Chondrocyte (in vitro differentiated cells): ENCODE measurements around the gene RGR. TPM values are rescaled to one million over a fixed set of nuclear protein-coding genes. Genes with fewer than 3 reads are reported as not detected.

Source experiments
- DNase-seq: peaks from one replicate; pipeline ENCODE4 v3.0.0; 2021; ENCODE audit warnings: mixed read lengths, low spot score
- H3K27ac Mint-ChIP-seq: one replicate; pipeline ENCODE4 v1.8.0; 2021; ENCODE audit warnings: mild to moderate bottlenecking, moderate library complexity, mixed read lengths; ENCODE audit not compliant: unreplicated experiment
- H3K27me3 Mint-ChIP-seq: 2 replicates; pipeline ENCODE4 v1.8.0; 2021; ENCODE audit warnings: low read depth, mixed read lengths
- H3K36me3 Mint-ChIP-seq: 2 replicates; pipeline ENCODE4 v1.8.0; 2021; ENCODE audit warnings: low read depth, mixed read lengths
- H3K4me1 Mint-ChIP-seq: 2 replicates; pipeline ENCODE4 v1.8.0; 2021; ENCODE audit warnings: low read depth, mild to moderate bottlenecking, mixed read lengths
- H3K4me3 Mint-ChIP-seq: one replicate; pipeline ENCODE4 v1.8.0; 2021; ENCODE audit warnings: mild to moderate bottlenecking, moderate library complexity, mixed read lengths; ENCODE audit not compliant: unreplicated experiment
- H3K9me3 Mint-ChIP-seq: 2 replicates; pipeline ENCODE4 v1.8.0; 2021; ENCODE audit warnings: low read depth, mixed read lengths
- CTCF ChIP-seq: fragments of 200-600 bp; sonication (generic); IDR thresholded peaks from 2 replicates; pipeline ENCODE4 v1.5.0; 2021; ENCODE audit warnings: antibody characterized with exemption, mild to moderate bottlenecking, moderate library complexity
- total RNA-seq: library from RNA; stranded (reverse); gene quantifications from 3 replicates; pipeline ENCODE4 v1.2.1, GENCODE V29; 2021

Gene RGR
- total RNA-seq, 1 donor from 2014 or later, result not detected

- Mint-ChIP-seq H3K27me3 (peaks cover 13% of the 10 kb centered on the region), H3K4me3 (no peak overlapping the region), H3K9me3 (no peaks in the 10 kb centered on the region), H3K4me1 (no peaks in the 10 kb centered on the region), H3K27ac (no peak overlapping the region), H3K36me3 (peaks cover 1% of the 10 kb centered on the region)
- no peak for TF ChIP-seq CTCF
- no peak for DNase-seq
Measured at GRCh38 chr10:84217746-84218145, 27.1 kb upstream of the RGR start.

- Mint-ChIP-seq H3K27me3 (peaks cover 14% of the 10 kb centered on the region), H3K9me3 (no peaks in the 10 kb centered on the region), H3K4me3 (no peak overlapping the region), H3K27ac (no peak overlapping the region), H3K36me3 (peaks cover 1% of the 10 kb centered on the region), H3K4me1 (no peaks in the 10 kb centered on the region)
- TF ChIP-seq CTCF, result no peak
- no peak for DNase-seq
Measured at GRCh38 chr10:84221916-84222315, 22.9 kb upstream of the RGR start.

GRCh38 chr10:84224411-84225028 lies 20.3 kb upstream of the RGR start:
- H3K9me3 Mint-ChIP-seq, result no peaks in the 10 kb centered on the region
- TF ChIP-seq CTCF, result no peak
- DNase-seq, result no peak
- peaks cover 1% of the 10 kb centered on the region for H3K36me3 Mint-ChIP-seq
- H3K27ac Mint-ChIP-seq, result no peak overlapping the region
- peaks cover 26% of the 10 kb centered on the region for H3K27me3 Mint-ChIP-seq
- H3K4me3 Mint-ChIP-seq, result no peak overlapping the region
- no peaks in the 10 kb centered on the region for H3K4me1 Mint-ChIP-seq

GRCh38 chr10:84225427-84226173 lies 19.3 kb upstream of the RGR start, which contains the start of gene LRIT2:
LRIT2 (minus strand) TSS chr10:84225544; CDS start chr10:84225520, 24 bp downstream.
- H3K9me3 Mint-ChIP-seq, result no peaks in the 10 kb centered on the region
- peaks cover under 1% of the 10 kb centered on the region for H3K36me3 Mint-ChIP-seq
- no peak for TF ChIP-seq CTCF
- no peak for DNase-seq
- no peaks in the 10 kb centered on the region for H3K4me1 Mint-ChIP-seq
- peaks cover 30% of the 10 kb centered on the region for H3K27me3 Mint-ChIP-seq
- H3K4me3 Mint-ChIP-seq, result no peak within 1 kb of the TSS
- H3K27ac Mint-ChIP-seq, result no peak within 1 kb of the TSS

GRCh38 chr10:84226616-84227015 lies 18.2 kb upstream of the RGR start:
- H3K4me3 Mint-ChIP-seq, result no peak overlapping the region
- no peaks in the 10 kb centered on the region for H3K4me1 Mint-ChIP-seq
- H3K36me3 Mint-ChIP-seq, result no peaks in the 10 kb centered on the region
- no peak for DNase-seq
- H3K9me3 Mint-ChIP-seq, result no peaks in the 10 kb centered on the region
- TF ChIP-seq CTCF, result no peak
- peaks cover 25% of the 10 kb centered on the region for H3K27me3 Mint-ChIP-seq
- H3K27ac Mint-ChIP-seq, result no peak overlapping the region
